SK-N-MC (cell line): ENCODE results near the gene TEX28.
"Not testable (repeated sequence)": the region's sequence is repeated elsewhere in the genome, so short reads cannot be mapped to it uniquely, and the experiment has no call there.

Experiments
- EZH2 ChIP-seq: fragments of 200-600 bp; sonication (generic); IDR thresholded peaks from one replicate; pipeline ENCODE4 v1.6.1; 2017; ENCODE audit warnings: antibody characterized with exemption
- POLR2AphosphoS5 ChIP-seq: IDR thresholded peaks from 2 replicates; pipeline ENCODE4 v1.6.1; 2012; ENCODE audit warnings: mild to moderate bottlenecking, low read depth, low read length, borderline replicate concordance

GRCh38 chrX:154258711-154259110 lies 36.2 kb downstream of the TEX28 start:
- not testable (repeated sequence) for TF ChIP-seq EZH2, POLR2AphosphoS5
